ENCODE results near the gene MBD2.
"Not testable (repeated sequence)": the region's sequence is repeated elsewhere in the genome, so short reads cannot be mapped to it uniquely, and the experiment has no call there.

MBD2 gene

DNA sequence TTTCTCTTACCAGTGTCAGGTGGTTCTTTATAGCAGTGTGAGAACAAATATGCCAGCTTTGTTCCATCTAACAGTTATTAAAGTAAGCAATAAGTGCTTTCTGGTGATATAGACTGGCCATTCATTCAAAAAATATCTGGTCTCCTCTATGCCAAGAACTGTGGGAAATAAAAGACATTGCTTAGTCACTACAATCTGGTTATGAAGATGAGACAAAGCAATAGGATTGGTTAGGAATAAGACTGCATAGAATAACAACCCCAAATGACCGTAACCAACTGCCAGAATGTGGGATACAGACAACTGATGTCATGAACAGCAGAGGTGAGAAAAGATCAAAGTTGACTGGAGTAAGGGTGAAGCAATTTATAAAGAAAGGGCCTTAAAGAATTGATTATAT is 83.8 kb downstream of the MBD2 start:
- Histone ChIP-seq H3K9me3 (ENCODE audit: control insufficient read depth, low read depth, low read length) (peaks cover 8% of the 10 kb centered on the region), H3K27ac (ENCODE audit: low read length) (no peak overlapping the region), H3K9ac (ENCODE audit: low read length) (no peak overlapping the region), H3K4me3 (ENCODE audit: low read length) (no peak overlapping the region), H3K4me1 (ENCODE audit: control insufficient read depth, low read depth, low read length) (no peaks in the 10 kb centered on the region), H3K27me3 (ENCODE audit: control insufficient read depth, insufficient read depth, low read length) (no peaks in the 10 kb centered on the region), H3K36me3 (ENCODE audit: control insufficient read depth, low read depth, low read length) (no peaks in the 10 kb centered on the region)

DNA sequence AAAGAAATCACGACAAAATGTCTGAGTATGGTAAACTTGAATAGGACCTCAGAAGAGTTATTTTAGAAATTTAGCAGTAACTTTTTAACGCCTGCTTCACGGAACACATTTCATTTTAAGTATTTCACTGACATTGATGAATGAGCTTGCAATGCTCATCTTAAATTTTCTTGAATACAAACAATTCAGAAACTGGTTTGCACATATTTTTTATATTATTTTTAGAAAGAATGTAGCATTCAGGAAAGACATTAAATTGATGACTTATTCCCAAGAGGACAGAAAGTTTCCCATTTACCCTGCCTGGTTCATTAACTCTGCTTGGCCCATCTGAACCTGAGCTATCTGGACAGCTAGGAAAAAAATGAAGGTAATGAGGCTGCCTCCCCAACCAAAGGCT is 89.3 kb downstream of the MBD2 start:
- Histone ChIP-seq H3K36me3 (ENCODE audit: control insufficient read depth, low read depth, low read length) (no peaks in the 10 kb centered on the region), H3K4me3 (ENCODE audit: low read length) (no peak overlapping the region), H3K4me1 (ENCODE audit: control insufficient read depth, low read depth, low read length) (no peaks in the 10 kb centered on the region), H3K9me3 (ENCODE audit: control insufficient read depth, low read depth, low read length) (peaks cover 5% of the 10 kb centered on the region), H3K27me3 (ENCODE audit: control insufficient read depth, insufficient read depth, low read length) (no peaks in the 10 kb centered on the region), H3K27ac (ENCODE audit: low read length) (no peak overlapping the region), H3K9ac (ENCODE audit: low read length) (no peak overlapping the region)

DNA sequence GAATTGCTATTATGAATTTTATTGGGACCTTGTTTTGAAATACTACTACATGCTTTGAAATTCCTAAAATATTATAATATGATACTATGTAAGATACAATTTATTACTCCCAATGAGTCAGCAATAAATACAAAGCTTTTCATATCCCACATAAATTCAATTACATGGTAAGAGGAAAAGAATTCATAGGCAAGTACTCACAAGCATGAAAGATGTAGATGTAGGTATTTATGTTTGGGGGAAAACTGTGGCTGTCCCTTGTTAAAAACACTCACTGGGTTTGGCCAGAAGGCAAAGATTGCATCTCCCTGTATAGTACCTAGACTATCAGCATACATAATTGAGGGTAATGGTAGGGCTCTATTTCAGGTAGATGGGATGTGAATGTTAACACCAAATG is 90.4 kb downstream of the MBD2 start:
- Histone ChIP-seq H3K36me3 (ENCODE audit: control insufficient read depth, low read depth, low read length) (no peaks in the 10 kb centered on the region), H3K9ac (ENCODE audit: low read length) (no peak overlapping the region), H3K4me3 (ENCODE audit: low read length) (no peak overlapping the region), H3K9me3 (ENCODE audit: control insufficient read depth, low read depth, low read length) (peaks cover 5% of the 10 kb centered on the region), H3K27ac (ENCODE audit: low read length) (no peak overlapping the region), H3K27me3 (ENCODE audit: control insufficient read depth, insufficient read depth, low read length) (no peaks in the 10 kb centered on the region), H3K4me1 (ENCODE audit: control insufficient read depth, low read depth, low read length) (no peaks in the 10 kb centered on the region)

DNA sequence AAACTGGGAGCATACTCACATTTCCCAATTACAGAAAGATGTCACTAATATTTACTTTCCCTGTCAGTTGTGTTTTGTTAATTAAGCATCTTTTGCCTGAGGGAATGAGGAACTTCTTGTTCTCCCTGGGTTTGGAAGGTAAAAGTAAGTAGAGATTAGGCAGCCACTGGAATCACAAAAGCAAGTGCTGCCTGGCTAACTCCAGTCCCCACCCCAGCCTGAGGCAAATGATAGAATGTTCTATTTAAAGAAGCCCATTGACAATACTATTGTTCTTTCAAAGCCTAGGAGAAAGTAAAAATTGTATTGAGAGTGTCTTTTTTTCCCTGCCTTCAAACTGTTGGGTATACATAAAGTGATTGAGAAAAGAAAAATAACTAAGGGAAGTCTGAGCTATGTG is 93.8 kb downstream of the MBD2 start:
- H3K9ac ChIP-seq (ENCODE audit: low read length): no peak overlapping the region
- H3K27me3 ChIP-seq (ENCODE audit: control insufficient read depth, insufficient read depth, low read length): no peaks in the 10 kb centered on the region
- peaks cover 2% of the 10 kb centered on the region for H3K4me1 ChIP-seq (ENCODE audit: control insufficient read depth, low read depth, low read length)
- H3K4me3 ChIP-seq (ENCODE audit: low read length): no peak overlapping the region
- H3K27ac ChIP-seq (ENCODE audit: low read length): no peak overlapping the region
- H3K9me3 ChIP-seq (ENCODE audit: control insufficient read depth, low read depth, low read length): no peaks in the 10 kb centered on the region
- no peaks in the 10 kb centered on the region for H3K36me3 ChIP-seq (ENCODE audit: control insufficient read depth, low read depth, low read length)

DNA sequence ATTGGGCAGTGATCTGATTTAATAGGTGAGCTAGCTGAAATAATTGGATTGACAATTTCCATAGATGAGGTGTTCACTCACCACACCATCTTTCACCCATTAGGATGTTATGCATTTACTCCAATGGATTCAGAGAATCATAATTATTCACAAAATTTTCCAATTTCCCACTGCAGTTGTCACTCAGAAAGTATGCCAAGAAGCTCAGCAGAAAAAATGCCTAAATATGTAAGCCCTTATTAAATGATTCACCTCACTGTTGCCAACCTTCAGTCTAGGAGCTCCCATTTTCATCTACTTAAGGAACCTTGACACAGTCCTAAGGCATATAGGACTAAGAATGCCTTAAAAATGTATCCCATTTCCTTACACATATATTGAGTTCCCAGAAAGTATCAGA is 94.3 kb downstream of the MBD2 start:
- Histone ChIP-seq H3K27me3 (ENCODE audit: control insufficient read depth, insufficient read depth, low read length) (no peaks in the 10 kb centered on the region), H3K27ac (ENCODE audit: low read length) (no peak overlapping the region), H3K9me3 (ENCODE audit: control insufficient read depth, low read depth, low read length) (no peaks in the 10 kb centered on the region), H3K36me3 (ENCODE audit: control insufficient read depth, low read depth, low read length) (no peaks in the 10 kb centered on the region), H3K4me3 (ENCODE audit: low read length) (no peak overlapping the region), H3K9ac (ENCODE audit: low read length) (no peak overlapping the region), H3K4me1 (ENCODE audit: control insufficient read depth, low read depth, low read length) (peaks cover 2% of the 10 kb centered on the region)

DNA sequence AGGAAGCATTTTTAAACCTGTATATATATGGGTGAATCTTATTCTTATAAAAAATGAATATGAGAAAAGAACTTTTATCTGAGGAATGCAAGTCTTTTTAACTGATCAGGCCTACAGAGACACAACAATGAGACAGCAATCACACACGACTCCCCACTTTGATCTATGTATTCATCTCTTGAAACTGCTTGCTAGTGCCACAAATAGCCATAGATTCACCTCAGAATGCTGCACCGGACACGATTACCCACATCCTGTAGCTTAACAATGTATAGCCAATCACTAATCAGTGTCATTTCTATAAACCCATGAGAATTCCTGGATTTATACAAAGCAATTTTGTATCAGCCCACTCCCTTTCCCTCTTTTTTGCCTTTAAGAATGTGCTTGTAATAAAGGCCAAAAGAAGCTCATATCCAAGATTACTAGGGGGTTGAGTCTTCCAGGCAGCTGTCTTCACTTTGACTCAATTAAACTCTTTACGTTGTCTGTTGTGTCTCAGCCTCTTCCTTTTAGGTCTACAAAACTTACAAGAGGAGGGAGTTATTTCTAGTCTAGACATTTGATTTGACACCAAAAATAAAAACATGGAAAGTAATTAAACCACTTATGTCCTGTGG is 94.9 kb downstream of the MBD2 start:
- Histone ChIP-seq H3K36me3 (ENCODE audit: control insufficient read depth, low read depth, low read length) (no peaks in the 10 kb centered on the region), H3K4me3 (ENCODE audit: low read length) (no peak overlapping the region), H3K27me3 (ENCODE audit: control insufficient read depth, insufficient read depth, low read length) (no peaks in the 10 kb centered on the region), H3K9me3 (ENCODE audit: control insufficient read depth, low read depth, low read length) (no peaks in the 10 kb centered on the region), H3K27ac (ENCODE audit: low read length) (no peak overlapping the region), H3K4me1 (ENCODE audit: control insufficient read depth, low read depth, low read length) (peaks cover 4% of the 10 kb centered on the region), H3K9ac (ENCODE audit: low read length) (no peak overlapping the region)

DNA sequence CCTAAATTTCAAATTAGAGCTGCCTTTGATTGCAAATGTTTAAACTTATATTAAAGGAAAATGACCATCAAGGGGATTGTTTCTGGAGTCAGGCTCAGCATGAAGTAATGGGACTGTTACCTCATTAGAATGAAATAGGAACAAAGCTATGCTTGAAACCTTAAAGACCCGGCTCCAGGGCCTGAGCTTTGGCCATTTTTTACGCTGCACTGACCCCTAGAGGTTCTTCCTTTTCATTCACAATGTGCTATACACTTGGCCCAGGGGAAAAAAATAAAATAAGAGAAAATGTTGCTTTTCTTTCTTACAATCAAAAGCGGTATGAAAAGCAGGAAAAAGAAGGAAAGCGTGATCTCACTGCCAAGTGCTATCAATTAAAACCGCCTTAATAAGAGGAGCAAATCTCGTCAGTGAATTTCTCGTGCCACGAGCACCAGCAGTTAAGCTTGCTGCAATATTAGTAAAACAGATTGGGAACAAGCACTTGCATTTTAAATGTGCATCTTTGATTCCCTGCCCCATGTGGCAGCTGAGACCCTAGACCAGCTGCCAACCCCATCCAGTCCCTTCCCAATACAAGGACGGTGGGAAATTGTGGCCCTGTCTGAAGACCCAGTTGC is 96.6 kb downstream of the MBD2 start:
- Histone ChIP-seq H3K36me3 (ENCODE audit: control insufficient read depth, low read depth, low read length) (no peaks in the 10 kb centered on the region), H3K9me3 (ENCODE audit: control insufficient read depth, low read depth, low read length) (no peaks in the 10 kb centered on the region), H3K27me3 (ENCODE audit: control insufficient read depth, insufficient read depth, low read length) (no peaks in the 10 kb centered on the region), H3K27ac (ENCODE audit: low read length) (no peak overlapping the region), H3K4me1 (ENCODE audit: control insufficient read depth, low read depth, low read length) (peaks cover 18% of the 10 kb centered on the region), H3K4me3 (ENCODE audit: low read length) (no peak overlapping the region), H3K9ac (ENCODE audit: low read length) (no peak overlapping the region)

DNA sequence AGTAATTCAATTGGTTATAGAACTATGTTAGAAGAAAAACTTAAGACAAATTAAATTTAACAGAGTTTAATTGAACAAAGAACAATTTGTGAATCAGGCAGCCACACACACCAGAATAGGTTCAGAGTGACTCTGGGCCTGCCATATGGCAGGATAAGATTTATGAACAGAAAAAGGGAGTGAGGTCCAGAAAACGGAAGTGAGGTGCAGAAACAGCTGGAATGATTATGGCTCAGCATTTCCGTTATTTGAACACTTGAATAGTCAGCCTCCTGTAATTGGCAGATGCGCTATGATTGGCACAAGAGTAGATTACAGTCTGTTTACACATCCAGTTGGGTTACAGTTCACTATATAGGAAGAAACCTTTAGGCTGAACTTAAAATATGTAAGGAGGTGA is 99.0 kb downstream of the MBD2 start:
- H3K27me3 ChIP-seq (ENCODE audit: control insufficient read depth, insufficient read depth, low read length): no peaks in the 10 kb centered on the region
- no peak overlapping the region for H3K9ac ChIP-seq (ENCODE audit: low read length)
- H3K4me1 ChIP-seq (ENCODE audit: control insufficient read depth, low read depth, low read length): peaks cover 18% of the 10 kb centered on the region
- H3K36me3 ChIP-seq (ENCODE audit: control insufficient read depth, low read depth, low read length): no peaks in the 10 kb centered on the region
- no peak overlapping the region for H3K4me3 ChIP-seq (ENCODE audit: low read length)
- H3K27ac ChIP-seq (ENCODE audit: low read length): no peak overlapping the region
- H3K9me3 ChIP-seq (ENCODE audit: control insufficient read depth, low read depth, low read length): no peaks in the 10 kb centered on the region

DNA sequence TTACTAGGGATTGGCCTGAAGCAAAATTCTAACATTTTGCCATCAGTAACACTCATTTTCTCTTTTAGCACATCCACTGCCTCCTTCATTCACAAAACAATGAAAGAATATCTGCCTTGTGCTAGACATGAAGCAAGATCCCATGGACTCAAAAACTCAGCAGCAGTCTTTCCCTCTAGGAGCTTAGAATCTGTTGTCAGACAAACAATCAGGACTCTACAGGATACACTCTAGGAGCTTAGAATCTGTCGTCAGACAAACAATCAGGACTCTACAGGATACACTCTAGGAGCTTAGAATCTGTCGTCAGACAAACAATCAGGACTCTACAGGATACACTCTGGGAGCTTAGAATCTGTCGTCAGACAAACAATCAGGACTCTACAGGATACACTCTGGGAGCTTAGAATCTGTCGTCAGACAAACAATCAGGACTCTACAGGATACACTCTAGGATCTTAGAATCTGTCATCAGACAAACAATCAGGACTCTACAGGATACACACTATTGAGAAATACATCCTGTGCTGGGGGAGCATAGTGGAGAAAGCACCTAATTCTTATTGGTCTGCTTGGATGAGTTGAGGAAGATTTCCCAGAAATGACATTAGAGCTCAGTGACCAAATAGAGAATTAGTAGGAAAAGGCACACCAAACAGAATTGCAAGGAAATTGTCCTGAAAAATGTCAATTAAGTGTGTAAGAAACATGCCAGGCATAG is 100.6 kb downstream of the MBD2 start:
- not testable (repeated sequence) for H3K9me3 ChIP-seq (ENCODE audit: control insufficient read depth, low read depth, low read length); H3K27ac ChIP-seq (ENCODE audit: low read length); H3K4me3 ChIP-seq (ENCODE audit: low read length); H3K9ac ChIP-seq (ENCODE audit: low read length); H3K36me3 ChIP-seq (ENCODE audit: control insufficient read depth, low read depth, low read length); H3K27me3 ChIP-seq (ENCODE audit: control insufficient read depth, insufficient read depth, low read length)
- peaks cover 18% of the 10 kb centered on the region for H3K4me1 ChIP-seq (ENCODE audit: control insufficient read depth, low read depth, low read length)

DNA sequence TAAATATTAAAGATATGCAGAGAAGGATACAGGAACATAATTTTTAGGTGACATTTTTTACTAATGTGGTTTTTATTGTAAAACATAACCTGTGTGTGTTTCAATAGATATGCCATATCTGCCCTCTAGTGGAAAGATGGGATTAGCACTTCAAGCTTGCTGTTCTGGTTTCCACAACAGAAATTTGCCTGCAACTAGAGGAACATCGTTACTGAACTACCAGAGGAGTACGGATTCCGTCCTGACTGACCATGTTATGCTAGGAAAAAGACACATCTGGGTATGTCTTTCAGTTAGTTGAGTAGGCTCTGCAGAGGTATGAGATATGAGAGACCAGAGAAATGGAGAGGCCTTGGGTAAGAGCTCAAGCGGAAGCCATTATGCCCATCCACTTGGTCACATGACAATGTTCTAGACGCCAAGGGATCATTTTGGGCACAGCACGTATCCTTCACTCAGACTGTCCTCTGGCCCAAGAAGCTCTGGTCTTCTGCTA is 104.9 kb downstream of the MBD2 start:
- H3K4me3 ChIP-seq (ENCODE audit: low read length): no peak overlapping the region
- no peak overlapping the region for H3K9ac ChIP-seq (ENCODE audit: low read length)
- no peaks in the 10 kb centered on the region for H3K36me3 ChIP-seq (ENCODE audit: control insufficient read depth, low read depth, low read length)
- no peaks in the 10 kb centered on the region for H3K9me3 ChIP-seq (ENCODE audit: control insufficient read depth, low read depth, low read length)
- H3K4me1 ChIP-seq (ENCODE audit: control insufficient read depth, low read depth, low read length): peaks cover 32% of the 10 kb centered on the region
- H3K27ac ChIP-seq (ENCODE audit: low read length): no peak overlapping the region
- H3K27me3 ChIP-seq (ENCODE audit: control insufficient read depth, insufficient read depth, low read length): no peaks in the 10 kb centered on the region

DNA sequence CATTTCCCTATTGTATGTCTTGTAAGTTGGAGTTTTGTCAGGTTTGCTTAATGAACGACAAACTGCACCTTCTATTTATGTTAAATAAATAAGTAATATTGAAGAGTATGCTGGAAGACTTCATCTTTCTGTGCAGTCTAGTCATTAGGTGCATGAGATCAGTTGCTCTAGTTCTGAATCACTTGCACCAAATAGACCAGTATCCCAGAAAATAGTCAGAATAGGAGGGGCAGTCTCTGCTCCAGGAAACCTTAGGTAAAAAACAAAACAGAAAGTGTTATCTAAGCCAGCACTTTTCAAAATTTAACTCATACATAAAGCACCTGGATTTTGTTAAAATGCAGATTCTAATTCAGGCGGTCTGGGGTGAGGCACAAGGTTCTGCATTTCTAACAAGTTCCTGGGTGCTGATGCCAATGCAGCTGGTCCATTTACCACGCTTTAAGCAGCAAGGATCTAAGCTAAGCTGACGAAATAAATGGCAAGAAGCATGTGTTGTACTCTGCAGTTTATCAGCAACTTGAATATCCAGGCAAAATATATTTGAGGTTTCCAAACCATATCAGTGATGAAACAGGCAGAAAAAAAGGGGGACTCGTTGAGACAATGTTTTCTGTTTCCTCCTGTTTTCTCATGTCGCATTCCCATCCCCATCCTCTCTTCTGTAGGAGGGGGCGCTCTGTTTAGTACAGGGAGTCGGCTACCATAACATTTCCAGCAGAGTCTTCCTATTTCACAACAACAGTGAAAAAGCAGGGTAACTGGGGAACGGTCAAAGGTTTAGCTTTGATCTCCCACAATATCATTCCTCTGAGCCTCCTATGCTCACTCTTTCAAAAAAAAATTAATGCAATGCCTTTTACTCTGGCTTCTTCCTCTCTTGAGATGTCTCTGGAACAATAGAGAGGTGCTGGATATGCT is 106.4 kb downstream of the MBD2 start:
- H3K4me1 ChIP-seq (ENCODE audit: control insufficient read depth, low read depth, low read length): peaks cover 19% of the 10 kb centered on the region
- no peaks in the 10 kb centered on the region for H3K36me3 ChIP-seq (ENCODE audit: control insufficient read depth, low read depth, low read length)
- no peak overlapping the region for H3K27ac ChIP-seq (ENCODE audit: low read length)
- H3K27me3 ChIP-seq (ENCODE audit: control insufficient read depth, insufficient read depth, low read length): no peaks in the 10 kb centered on the region
- H3K9me3 ChIP-seq (ENCODE audit: control insufficient read depth, low read depth, low read length): no peaks in the 10 kb centered on the region
- no peak overlapping the region for H3K4me3 ChIP-seq (ENCODE audit: low read length)
- no peak overlapping the region for H3K9ac ChIP-seq (ENCODE audit: low read length)
